ENCODE data around the gene CAVIN4.

DNA sequence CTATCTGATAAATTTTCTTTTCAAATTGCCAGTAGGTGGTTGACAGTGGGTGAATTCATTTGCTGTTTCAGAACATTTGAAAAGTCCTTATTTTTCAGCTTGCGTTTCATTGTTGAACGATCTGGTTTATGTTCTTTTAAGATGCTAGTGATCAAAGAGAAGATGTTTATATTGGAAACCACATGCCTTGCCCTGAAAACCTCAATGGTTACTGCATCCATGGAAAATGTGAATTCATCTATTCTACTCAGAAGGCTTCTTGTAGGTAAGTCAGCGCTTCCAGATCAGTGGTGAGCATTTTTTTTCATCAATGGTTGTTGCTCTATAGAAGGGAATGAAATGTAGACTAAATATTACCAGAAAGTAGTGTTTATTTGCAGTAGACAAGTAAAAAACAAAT lies 16.6 kb upstream of the CAVIN4 start:
- TF ChIP-seq, protein P1, sequence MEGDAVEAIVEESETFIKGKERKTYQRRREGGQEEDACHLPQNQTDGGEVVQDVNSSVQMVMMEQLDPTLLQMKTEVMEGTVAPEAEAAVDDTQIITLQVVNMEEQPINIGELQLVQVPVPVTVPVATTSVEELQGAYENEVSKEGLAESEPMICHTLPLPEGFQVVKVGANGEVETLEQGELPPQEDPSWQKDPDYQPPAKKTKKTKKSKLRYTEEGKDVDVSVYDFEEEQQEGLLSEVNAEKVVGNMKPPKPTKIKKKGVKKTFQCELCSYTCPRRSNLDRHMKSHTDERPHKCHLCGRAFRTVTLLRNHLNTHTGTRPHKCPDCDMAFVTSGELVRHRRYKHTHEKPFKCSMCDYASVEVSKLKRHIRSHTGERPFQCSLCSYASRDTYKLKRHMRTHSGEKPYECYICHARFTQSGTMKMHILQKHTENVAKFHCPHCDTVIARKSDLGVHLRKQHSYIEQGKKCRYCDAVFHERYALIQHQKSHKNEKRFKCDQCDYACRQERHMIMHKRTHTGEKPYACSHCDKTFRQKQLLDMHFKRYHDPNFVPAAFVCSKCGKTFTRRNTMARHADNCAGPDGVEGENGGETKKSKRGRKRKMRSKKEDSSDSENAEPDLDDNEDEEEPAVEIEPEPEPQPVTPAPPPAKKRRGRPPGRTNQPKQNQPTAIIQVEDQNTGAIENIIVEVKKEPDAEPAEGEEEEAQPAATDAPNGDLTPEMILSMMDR (IDR thresholded peaks at IDR 0.05), result no peak
- no peak for TF ChIP-seq EZH2 (IDR thresholded peaks at IDR 0.05; ENCODE audit: borderline replicate concordance, insufficient read depth, low read depth, low read length, poor library complexity, severe bottlenecking)
